ENCODE data around the gene SNX20.
A peak's percentile ranks its signal among the peaks of the same experiment; 100 is the strongest.

The SNX20 gene

DNA sequence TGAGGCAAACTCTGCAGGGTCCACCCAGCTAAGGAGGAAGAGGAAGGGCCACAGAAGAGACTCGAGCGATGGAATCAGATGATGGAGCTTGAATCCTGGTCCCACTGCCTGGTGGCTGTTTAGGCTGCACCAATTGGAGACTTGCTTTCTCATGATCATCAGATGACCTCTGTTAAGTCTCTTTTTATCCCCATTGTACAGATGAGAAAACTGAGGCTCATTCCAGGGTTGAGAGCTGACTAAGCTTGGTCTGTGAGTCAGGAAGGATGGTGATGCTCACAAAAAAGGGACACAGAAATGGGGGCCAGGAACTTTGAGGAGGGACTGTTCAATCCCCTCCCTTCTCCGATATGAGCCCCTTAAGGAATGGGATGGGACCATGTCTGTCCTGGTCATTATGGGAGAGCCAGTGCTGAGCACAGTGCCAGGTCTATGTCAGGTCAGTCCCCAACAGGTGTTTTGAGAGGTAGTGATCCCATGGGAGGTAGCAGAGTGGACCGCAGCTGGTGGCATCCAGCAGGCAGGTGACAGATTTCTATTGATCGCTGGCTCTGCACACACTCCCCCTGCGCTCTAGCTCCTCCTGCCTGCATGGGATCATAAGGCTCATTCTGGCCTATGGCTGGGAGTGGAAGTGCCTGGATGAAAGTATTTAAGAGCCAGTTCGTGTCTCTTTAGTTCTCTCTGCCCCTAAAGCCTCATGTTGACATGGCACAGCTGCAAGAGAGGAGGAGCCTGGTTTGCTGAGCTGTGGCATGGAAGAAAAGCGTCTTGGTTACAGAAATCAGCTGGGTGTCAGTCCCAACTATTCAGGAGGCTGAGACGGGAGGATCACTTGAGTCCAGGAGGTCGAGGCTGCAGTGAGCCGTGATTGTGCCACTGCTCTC is 27.2 kb downstream of the SNX20 start:
- peak; percentile 72 for DNase-seq

- DNase-seq = no peak
Observed at GRCh38 chr16:50652836-50653425, 28.2 kb downstream of the SNX20 start.

GRCh38 chr16:50651835-50652438 is 29.2 kb downstream of the SNX20 start:
- DNase-seq = no peak

GRCh38 chr16:50646345-50646744 is 34.8 kb downstream of the SNX20 start:
- no peak for DNase-seq

GRCh38 chr16:50645563-50646220 is 35.4 kb downstream of the SNX20 start:
- no peak for DNase-seq

- no peak for DNase-seq
Observed at GRCh38 chr16:50644729-50645128, 36.4 kb downstream of the SNX20 start.

DNA sequence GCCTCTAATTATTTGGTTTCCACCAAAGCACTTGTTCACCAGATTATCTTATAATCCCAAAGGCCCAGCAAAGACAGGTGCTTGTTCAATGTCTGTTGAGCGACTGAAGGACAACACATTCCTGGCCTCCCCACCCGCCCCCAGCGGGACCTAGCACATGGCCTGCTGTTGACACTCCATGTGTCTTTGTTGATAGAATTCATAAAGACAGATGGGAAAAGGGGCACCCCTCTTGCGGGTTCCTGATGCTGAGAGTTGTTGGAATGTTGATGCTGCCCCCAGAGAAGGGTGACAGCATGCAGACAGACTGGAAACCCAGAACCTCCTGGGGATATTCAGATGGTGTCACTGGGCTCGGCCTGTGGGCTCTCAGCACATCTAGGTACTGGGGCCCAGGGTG is 36.9 kb downstream of the SNX20 start:
- DNase-seq = no peak

GRCh38 chr16:50643192-50643591 is 37.9 kb downstream of the SNX20 start:
- DNase-seq = no peak

GRCh38 chr16:50642349-50642748 is 38.8 kb downstream of the SNX20 start:
- DNase-seq = no peak

DNA sequence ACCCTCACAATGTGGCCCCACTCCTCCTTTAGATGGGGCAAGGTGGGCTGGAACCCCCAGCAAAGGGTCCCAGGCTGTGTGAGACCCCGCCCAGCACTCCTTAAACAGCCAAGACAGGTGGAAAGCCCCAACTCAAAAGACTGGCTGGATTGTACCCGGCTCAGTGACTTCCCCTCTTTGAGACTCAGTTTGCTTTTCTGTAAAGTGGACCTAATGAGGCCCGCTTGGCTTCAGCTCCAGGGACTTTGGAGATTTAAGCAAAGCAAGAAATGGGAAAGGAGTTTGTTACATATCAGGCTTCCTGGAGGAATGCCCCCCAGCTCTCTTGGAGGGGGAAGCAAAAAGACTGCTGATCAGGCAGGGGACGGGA is 39.3 kb downstream of the SNX20 start:
- DNase-seq = no peak

- DNase-seq = no peak
Observed at GRCh38 chr16:50640919-50641817, 39.9 kb downstream of the SNX20 start.

- no peak for DNase-seq
Observed at GRCh38 chr16:50640391-50640790, 40.7 kb downstream of the SNX20 start.

- no peak for DNase-seq
Observed at GRCh38 chr16:50638816-50639670, 42.1 kb downstream of the SNX20 start.

- no peak for DNase-seq
Observed at GRCh38 chr16:50637716-50638602, 43.2 kb downstream of the SNX20 start.

DNA sequence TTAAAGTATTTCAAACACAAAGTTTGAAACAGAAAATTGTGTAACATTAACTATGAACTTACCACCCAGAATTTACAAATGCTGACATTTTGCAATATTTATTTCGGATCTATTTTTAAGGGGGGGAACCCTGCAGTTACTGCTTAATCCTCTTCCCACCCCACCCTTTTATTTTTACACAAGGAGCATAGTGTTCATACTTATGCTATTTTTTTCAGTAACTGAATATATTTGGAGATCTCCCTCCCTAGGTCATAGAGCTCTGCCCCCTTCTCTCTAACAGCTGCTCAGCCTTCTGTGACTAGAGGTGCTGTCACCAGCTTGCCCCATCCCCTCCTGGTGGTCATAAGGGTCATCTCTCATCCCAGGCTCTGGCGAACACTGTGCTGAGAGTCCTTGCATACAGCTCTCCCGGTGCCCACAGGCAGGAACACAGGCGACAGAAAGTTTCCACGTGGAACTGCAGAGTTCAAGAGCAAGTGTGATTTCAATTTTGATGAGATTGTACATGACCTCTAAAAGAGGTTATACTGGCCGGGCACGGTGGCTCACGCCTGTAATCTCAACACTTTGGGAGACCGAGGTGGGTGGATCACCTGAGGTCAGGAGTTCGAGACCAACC is 44.2 kb downstream of the SNX20 start:
- no peak for DNase-seq

DNA sequence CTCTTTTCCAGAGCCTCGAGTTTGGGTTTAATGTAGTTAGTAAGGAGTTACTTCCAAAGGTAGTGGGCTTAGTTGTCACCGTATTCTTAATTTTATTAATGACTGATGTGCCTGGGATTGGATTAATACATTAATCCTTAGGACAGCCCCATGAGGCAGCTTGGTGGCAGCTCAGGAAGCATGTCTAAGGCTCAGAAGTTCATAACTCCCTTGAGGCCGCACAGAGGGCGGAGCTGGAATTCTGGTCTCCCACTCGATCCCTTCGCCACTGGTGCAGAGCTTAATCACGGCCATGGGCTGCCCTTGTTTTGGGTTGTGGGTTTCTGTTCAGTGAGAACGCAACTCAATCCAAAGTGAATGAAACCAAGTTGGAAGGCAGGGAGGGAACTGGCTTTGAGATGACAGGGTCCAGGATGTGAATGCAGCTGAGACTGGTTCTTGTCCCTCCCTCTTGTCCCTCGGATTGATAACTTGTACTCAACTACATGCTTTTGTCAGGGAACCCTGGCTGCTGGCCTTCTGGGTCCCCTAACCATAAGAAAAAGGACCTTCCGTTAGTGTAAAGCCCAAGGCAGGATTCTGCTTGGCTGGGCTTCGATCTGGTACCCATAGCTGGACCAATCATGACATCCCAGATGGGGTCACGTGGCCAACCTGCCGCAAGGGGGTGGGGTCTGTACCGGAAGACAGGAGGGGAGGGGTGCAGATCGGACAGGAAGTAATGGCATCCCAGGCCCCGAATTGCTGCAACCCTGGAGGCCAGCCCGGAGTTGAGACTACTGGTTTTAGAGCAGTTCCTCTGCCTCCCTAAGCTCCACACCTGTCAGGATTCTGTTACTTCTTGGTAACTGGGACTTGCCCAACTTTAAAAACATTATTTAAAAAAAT is 45.4 kb downstream of the SNX20 start:
- no peak for DNase-seq

DNA sequence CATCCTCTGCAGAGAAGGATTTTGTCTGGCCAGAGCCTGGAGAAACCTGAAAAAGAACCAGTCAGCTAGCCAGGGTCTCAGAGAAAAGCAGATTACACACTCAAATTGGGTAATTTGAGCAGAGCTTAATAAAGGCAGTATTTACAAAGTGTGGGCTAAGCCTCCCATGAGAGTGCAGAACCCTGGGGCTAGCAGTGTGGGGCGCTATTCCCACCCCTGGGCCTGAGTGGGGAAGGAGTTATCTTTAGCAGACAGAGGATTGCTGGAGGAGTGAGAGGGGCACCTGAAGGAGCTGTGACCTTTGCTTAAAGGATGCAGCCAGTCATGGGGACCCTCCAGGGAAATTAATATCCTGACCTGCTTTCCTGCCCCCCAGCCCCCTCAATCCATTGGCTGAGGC is 46.2 kb downstream of the SNX20 start:
- DNase-seq = no peak

DNA sequence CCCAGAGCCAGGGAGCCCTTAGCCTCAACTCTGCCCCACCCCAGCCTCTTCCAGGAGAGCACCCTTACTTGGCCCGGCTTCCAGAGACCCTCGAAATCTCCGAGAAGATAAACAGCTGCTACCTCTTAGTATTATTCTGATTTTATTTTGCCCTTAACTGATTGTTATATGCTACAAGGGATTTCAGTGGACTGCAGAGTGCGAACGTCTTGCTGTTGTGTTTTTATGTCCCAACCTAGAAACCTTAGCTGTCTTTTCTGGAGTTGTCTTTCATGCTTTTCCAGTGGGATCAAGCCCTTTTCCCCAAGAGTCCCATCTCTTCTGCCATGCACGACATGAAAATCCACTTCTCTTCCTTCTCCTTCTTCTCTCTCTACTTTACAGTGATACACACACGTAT is 47.0 kb downstream of the SNX20 start:
- DNase-seq = no peak
